ENCODE data around the gene ZDHHC21.
A peak's percentile ranks its signal among the peaks of the same experiment; 100 is the strongest.
"Not testable (repeated sequence)": the region's sequence is repeated elsewhere in the genome, so short reads cannot be mapped to it uniquely, and the experiment has no call there.

Gene ZDHHC21, protein sequence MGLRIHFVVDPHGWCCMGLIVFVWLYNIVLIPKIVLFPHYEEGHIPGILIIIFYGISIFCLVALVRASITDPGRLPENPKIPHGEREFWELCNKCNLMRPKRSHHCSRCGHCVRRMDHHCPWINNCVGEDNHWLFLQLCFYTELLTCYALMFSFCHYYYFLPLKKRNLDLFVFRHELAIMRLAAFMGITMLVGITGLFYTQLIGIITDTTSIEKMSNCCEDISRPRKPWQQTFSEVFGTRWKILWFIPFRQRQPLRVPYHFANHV

DNA sequence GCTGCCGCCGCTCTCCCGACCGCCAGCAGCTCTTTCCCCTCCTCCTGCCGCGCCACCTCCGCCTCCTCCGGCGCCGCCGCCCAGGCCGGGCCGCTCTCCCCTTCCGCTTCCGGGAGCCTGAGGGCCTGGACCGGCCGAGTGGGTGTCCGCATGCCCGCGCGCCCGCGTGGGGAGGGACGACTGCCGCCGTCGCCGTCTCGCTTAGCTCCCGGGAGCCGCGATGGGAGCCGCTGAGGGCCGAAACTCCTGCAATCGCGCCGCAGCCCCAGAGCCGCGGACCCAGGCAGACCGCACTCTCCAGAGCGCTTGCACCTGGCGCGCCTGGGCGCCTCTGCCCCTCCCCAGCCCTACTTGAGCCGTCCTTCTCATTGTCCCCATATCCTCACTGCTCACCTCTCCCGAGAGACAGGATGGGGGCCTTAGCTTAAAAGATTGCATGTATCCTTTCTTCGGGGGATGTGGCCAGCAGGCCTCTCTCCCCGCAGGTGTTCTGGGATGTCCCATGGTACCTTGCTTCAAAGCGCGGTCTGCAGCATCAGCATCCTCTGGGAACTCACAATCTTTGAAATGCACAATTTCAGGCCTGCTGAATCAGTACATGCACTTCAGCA, at the start of gene ZDHHC21:
Gene ZDHHC21 (minus strand): TSS at position 182 of the 611 bp plus-strand sequence. CDS start 19,092 bp downstream, outside the sequence.
- DNase-seq: peak; percentile 46 to 49

DNA sequence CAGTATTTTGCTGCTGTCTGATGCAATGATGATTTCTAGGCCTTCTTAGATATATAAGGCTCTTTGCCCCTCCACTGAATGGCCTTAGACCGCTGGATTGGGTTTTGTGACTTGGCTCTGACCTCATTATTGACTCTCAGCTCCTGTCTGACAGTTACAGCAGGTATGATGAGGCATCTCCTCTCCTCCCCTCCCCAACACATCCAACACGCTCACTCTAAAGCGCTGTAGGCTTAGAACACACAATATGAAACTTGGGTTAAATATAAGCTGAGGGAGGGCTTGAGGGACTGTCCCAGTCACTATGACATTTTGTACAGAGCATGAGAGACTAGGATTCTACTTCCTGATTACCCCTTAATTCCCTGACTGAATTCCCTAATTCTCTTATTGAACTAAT, 48.1 kb upstream of the ZDHHC21 start:
- DNase-seq: no peak

DNA sequence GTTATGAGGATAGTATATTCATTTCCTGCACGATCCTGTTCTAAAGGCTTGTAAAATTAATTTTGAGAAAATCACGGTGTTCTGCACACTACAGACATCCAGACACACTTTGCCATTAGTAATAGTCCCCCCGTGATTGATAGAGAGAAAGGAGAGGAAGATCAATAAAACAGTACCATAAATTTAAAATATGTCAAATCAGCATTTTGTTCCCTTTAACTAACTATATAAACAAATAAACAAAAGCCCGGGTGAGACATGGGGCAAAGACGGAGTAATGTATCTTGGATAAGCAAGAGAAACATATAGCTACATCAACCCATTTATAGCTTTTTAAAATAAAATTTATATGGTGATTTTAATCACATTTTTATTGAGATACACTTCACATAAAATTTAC, 39.9 kb upstream of the ZDHHC21 start:
- no peak for DNase-seq

DNA sequence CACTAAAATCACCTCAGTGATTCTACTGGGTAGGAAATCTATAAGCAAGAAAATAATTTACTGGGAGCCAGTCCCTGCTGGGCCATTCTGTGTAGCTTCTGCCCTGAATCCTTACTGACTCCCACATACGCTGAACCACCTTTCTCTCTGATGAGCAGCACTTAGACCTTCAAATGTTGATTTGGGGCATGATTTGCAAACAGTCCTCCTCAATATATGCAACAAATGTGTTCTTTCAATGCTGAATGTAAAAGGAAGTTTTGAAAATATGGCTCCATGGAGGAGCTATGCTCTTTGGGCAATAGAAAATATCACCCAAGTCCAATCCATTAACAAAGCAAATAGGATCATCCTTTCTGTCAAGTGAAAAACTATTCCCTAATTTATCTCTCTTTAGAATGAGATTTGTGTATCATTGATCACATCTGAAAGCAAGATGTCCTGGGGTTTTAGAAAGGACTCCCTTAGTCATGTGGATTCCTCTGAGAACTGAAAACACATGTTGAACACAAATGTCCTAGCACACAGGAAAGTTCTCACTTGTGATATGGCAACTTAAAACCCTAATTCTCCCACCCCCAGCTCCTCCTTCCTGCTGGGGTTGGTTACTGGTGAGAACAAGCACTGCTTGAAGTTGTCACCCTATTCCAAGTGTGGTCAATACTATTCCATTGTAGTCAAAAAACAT, 38.2 kb upstream of the ZDHHC21 start:
- DNase-seq: no peak

DNA sequence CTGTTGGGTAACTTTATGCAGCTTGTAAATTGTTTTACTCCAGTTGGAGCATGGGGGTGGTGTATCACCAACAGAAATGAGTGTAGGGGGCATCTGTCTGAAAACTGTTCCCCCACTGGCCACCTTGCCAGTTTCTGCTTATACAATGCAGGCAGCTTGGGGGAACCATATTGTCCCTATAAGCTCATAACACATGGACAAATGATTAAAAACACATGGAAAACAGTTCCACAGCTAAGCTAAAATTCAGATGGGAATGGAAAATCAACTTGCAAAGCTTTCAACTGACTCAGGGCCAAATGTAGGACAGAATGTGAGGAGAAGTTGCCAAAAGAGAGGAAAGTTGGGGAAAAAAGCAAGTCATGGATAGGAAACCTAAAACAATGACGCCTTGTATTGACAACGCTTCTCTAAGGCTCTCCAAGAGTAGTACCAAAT, 37.2 kb upstream of the ZDHHC21 start:
- no peak for DNase-seq

DNA sequence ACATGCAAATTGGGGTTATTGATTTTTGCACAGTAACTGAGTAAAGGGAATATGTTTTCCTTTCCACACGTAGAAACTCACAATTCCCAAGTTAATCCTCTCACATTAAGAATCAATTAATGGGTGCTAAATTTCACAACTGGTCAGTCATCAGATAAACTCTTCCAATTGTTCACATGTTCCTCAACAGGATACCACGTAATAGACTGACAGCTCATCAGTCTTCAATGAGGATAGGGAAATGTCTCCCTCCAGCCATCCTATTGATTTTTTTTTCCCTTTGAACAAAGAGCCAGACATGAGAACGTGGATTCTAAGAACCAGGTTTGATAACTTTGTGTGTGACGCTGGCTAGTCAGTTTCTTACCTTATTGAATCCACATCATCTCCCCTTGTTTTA, 30.1 kb upstream of the ZDHHC21 start:
- no peak for DNase-seq

DNA sequence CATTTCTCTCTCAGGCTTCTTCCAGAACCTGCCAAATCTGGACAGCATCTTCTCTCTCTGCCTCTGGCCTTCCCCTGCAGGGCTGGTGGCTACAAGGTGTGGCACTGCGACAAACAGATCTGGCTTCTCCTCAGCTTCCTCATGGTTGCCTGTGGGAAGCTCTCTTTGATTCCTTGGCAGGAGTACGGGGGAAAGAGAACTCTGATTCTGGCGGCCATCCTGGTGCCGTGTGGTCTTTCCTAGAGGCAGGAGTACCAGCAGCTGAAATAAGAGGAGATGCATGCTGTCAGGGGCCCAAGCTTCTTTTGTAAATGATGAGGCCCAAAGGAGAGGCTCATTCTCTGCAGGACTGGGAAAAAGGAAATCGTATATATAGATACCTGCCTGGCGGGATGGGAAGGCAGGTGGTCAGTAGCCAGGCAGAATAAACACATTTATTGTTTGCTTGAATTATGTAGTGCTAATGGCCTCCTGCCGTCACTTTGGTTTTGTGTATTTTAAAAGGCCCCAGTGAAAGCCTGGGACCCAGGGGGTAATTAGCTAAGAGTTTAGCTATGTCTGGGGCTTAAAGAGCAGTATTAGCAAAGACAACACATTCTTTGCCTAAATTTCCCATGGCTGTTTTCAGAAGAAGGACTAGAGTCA, 29.3 kb upstream of the ZDHHC21 start, which contains the start of gene CER1:
Gene CER1 (minus strand): TSS at position 343 of the 645 bp plus-strand sequence. CDS start 61 bp downstream, at position 282.
- no peak for DNase-seq

DNA sequence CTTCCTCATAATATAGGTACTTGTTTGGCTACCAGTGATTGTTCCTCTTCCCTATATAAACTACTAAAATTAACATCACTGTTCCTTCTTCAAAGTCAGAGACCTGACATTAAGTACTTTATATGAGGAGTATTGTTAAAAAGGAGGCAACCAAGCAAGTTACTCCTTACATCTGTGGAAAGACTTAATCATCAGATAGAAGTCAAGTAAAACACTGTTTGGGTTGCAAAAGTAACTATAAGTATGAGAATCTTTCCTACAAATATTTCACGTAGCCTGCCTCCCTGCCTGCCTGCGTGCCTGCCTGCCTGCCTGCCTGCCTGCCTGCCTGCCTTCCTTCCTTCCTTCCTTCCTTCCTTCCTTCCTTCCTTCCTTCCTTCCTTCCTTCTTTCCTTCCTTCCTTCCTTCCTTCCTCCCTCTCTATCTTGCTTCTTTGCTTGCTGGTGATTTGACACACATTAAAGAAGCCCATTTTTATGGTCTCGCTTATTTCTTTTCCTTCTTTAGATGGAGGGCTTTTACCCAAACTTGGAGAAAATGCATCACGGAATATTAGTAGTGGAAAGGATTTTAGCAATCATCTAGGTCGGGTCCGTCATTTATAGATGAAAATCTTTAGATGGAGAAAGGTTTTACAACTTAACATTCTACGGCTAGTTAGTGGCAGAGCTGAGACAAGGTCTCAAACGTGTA, 26.1 kb upstream of the ZDHHC21 start:
- DNase-seq: no peak

DNA sequence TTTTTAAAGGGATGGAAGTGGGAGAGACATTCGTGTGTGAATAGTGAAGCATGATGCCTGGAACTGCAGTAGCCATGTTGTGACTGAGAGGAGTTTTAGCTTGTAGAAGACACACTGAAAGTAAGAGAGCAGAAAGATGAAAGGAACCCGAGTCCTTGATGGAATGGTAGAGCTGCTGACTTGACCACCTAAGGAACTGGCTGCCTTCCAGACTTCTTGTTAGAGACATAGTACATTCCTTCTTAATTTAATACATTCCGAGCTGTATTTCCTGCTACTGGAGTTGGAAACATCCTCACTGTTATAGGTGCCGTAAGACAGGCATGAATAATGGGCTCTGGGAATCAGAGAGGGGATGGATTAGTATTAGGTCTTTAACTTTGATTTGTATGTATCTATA, 21.9 kb upstream of the ZDHHC21 start:
- DNase-seq: no peak

DNA sequence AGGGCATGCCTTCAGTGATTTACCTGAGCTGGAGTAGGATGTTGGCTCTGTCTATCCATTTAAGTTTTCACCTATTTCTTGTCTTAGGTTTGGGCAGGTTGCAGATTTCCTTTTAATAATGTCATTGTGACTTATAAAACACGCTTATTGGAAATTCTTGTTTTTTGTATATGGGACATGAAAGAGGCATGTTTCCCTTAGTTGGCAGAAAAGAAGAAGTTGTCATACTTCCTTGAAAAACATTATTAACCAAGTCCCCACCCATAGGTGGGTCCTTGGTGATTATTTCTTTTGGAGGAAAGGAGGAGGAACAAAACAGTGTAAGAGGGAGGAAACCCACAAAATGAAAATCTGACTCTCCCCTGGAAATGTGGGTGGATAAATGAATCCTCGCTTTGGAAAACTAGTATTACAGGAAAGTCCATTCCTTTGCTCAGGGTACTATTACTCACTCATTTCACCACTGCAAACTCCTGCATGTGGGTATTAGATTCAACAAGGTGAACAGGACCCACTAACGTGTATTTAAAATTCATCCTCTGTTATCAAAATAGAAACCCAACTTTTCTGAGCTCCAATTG, 20.0 kb upstream of the ZDHHC21 start:
- no peak for DNase-seq

DNA sequence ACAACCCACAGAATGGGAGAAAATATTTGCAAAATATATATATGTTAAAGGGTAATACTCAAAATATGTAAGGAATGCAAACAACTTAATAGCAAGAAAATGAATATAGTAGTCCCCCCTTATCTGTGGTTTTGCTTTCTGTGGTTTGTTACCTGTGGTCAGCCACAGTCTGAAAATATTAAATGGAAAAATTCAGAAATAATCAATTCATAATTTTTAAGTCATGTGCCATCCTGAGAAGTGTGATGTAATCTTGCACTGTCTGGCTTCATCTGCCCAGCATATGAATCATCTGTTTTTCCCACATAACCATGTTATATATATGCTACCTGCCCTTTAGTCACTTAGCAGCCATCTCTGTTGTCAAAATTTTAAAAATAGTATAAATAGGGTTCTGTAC, 17.6 kb upstream of the ZDHHC21 start:
- no peak for DNase-seq

DNA sequence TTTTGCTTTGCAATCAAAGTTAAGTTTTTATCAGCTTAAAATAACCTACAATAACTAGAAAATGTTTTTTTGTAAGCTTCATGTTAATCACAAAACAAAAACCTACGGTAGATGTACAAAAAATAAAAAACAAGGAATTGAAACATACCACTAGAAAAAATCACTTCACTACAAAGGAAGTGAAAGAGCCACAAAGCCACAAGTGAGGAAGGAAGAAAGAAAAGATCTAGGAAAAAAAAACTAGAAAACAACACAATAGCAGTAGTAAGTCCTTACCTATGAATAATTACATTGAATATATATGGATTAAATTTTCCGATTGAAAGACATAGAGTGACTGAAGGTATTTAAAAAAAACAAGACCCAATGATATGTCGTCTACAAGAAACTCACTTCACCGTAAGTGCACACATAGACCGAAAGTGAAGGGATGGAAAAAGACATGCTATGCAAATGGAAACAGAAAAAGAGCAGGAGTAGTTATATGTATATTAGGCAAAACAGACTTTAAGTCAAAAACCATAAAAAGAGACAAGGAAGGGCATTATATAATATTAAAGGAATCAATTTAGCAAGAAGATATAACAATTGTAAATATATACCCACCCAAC, 13.4 kb upstream of the ZDHHC21 start:
- DNase-seq: no peak

DNA sequence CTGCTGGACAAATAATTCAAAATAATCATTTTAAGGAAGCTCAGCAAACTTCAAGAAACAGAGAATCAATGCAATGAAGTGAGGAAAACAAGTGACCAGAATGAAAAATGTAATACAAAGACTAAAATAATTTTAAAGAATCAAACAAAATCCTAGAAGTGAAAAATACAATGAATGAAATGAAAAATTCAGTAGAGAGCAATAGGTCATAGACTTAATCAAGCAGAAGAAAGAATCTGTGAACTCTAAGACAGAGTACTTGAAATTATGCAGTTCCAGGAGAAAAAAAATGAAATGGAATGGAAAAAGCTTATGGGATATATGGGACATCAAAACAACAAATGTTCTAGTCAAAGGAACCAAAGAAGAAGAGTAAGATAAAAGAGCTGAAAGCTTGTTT, 11.8 kb upstream of the ZDHHC21 start:
- no peak for DNase-seq

DNA sequence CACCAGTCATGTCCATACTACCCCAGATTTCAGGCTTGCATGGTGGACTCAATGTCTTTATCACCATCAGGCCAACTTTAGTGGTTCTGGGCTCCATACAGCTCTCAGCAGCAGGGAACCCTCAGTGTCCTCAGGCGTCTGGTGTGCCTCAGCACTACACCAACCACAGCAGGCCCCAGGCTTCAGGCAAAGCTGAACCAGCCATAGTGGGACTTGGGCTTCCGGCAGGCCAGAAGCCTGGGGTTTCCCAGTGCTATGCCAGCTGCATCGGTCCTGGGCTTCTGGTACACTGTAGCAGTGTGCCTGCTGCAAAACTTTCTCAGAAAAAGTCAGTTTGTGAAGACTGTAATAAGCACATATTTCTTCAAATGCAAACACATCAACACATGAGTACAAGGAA, 11.0 kb upstream of the ZDHHC21 start:
- no peak for DNase-seq

DNA sequence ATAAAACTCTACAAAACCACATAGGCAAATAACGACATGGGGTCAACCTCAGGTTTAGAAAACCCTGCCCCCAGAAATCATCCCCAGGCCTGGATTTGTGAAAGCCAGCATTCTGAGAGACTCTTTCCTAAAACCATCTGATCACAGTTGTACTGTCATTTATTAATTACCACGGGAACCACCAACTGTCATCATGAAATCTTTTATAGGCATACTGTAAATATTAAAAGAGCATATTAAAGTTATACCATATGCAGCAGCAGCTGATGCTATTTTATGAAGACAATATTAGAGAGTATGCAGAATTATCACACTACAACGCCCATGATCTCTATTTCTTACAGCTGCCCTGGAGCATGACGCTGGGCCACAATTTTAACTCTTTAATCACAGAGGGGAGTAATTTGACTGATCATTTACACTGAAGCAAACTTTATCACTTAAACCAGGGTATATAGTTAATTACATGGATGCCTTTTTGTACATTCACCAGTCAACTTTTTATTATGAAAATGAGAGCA, 9.0 kb upstream of the ZDHHC21 start:
- no peak for DNase-seq

DNA sequence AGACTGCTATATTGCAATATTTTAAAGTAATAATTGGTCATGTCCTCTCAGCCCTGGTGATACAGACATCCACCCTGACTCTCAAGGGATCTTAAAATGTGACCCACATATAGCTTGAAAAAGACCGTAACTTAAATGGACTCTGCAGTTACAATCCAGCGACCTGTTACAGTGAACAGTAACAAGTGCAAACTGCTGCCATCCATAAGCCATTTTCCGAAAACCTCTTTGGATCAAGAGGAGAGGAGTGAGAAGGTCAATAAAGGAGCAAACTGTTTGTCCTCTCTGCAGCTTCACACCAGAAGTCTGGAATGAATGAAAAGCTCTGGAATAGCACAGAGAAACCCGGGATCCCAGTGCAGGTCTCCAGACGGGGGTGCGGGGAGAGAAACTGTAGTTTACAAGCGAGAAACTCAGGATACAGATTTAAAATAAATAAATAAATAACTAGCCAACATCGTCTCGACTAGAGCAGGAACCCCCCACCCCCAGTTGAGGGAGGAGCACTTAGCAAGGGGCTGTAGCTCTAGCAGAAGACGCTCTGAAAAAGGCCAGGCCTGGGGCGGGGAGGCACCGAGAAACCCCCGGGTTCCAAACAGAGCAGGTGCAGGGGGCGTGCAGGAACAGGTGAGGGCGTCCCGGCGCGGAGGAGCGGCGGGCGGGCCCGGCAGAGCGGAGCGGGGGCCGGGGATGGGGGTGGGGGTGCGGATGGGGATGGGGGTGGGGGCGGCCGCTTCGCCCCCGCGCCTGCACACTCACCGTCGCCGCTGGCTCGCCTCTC, 572 bp downstream of the ZDHHC21 start:
- DNase-seq: no peak

DNA sequence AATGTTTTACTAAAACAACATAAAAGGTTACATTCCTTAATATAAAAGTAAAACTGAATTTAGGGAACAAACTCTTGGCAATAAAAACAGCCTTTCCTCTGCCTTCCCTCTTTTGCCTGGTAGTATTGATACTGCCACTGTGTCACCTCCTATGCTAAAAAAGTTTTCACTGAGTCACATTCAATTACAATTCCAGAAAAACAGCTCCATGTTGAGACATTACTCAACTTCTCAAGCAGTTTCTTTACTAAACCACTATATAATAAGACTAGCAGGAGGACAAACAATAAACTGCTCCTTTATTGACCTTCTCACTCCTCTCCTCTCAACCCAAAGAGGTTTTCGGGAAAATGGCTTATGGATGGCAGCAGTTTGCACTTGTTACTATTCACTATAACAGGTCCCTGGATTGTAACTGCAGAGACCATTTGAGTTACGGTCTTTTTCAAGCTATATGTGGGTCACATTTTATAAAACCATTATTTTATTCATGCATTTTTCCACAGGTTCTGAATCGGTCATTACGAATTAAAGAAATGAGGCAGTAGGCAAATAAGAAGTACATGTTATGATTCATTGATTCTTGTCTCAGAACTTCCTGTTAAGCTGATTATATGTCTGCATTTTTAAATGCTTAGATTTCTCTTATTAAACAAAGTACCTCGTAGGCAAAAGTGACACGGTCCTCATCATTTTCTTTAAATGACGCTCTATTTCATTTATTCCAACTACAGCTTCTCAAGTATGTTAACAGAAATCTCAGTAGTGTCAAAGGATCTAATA, 2.1 kb downstream of the ZDHHC21 start:
- peak in 1 of 2 experiments; percentile 1 for DNase-seq

DNA sequence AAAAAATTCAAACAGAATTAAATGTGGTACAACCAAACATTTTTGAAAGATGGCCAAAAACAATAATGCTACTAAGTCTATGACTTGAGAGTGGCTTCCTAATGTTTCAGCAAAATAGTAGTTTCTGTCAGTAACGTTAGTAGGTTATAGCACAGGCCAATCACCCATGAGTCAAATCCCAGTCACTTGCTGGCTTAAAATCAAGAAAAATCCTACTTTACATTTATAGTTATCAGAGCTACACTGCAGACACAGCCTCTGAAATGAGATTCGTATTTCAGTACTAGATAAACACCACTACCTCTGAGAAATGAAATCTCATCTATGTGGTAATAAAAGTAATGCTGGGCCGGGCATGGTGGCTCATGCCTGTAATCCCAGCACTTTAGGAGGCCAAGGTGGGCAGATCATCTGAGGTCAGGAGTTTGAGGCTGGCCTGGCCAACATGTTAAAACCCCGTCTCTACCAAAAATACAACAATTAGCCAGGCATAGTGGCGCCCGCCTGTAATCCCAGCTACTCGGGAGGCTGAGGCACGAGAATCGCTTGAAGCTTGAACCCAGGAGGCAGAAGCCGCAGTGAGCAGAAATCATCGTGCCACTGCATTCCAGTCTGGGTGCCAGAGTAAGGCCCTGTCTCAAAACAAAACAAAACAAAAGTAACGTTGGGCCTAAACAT, 6.1 kb downstream of the ZDHHC21 start:
- no peak for DNase-seq

DNA sequence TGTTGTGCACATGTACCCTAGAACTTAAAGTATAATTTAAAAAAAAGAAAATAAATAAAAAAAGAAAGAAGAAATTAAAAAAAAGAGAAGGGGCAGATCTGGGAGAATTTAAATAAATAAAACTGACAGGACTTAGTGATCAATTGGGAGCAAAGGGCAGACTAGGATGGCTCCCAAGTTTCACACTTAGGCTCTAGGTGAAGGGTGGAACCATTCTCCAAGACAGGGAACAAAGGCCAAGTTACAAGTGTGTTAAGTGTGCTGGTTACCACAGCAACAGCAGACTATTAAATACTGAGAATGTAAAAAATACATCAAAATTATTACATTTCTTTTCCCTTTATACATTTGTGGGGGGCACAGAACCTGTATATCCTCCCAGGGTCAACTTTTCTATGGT, 7.1 kb downstream of the ZDHHC21 start:
- no peak for DNase-seq

DNA sequence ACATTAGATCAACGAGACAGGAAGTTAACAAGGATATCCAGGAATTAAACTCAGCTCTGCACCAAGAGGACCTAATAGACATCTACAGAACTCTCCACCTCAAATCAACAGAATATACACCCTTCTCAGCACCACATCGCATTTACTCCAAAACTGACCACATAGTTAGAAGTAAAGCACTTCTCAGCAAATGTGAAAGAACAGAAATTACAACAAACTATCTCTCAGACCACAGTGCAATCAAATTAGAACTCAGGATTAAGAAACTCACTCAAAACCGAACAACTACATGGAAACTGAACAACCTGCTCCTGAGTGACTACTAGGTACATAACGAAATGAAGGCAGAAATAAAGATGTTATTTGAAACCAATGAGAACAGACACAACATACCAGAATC, 10.6 kb downstream of the ZDHHC21 start:
- DNase-seq: not testable (repeated sequence)

Measured in AML-193 (cell line).